ENCODE results near the gene ALG9. TPM values are rescaled to one million over a fixed set of nuclear protein-coding genes. Genes with fewer than 3 reads are reported as not detected.

ALG9 gene
- total RNA-seq, 4 donors from 2014 or later = 29.3 to 75.5 (median 49.0) TPM

DNA sequence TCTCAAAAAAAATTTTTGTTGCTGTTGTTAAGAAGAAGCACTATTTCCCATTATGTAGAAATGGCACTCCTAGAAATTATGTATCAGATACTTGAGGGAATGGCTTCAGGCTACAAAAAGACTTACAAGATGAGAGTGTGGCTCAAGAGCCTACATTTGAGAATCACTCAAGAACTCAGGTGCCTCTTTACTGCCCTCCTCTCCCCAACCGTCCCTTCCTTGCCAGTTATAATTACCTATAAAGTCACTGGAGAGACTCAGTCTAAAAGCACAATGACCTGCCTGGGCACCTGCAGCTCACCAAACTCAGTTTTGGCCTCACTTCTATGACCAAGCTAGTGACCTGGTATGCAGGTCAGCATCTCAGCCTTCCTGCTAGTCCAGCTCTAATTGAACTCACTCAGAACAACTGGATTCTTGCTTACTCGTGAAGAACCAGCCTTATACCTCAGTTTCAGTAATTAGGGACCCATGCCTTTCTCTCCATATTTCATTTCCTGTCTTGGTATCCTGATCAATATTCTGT, 63.3 kb downstream of the ALG9 start:
- TF ChIP-seq, protein P1, sequence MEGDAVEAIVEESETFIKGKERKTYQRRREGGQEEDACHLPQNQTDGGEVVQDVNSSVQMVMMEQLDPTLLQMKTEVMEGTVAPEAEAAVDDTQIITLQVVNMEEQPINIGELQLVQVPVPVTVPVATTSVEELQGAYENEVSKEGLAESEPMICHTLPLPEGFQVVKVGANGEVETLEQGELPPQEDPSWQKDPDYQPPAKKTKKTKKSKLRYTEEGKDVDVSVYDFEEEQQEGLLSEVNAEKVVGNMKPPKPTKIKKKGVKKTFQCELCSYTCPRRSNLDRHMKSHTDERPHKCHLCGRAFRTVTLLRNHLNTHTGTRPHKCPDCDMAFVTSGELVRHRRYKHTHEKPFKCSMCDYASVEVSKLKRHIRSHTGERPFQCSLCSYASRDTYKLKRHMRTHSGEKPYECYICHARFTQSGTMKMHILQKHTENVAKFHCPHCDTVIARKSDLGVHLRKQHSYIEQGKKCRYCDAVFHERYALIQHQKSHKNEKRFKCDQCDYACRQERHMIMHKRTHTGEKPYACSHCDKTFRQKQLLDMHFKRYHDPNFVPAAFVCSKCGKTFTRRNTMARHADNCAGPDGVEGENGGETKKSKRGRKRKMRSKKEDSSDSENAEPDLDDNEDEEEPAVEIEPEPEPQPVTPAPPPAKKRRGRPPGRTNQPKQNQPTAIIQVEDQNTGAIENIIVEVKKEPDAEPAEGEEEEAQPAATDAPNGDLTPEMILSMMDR (IDR thresholded peaks at IDR 0.05; ENCODE audit: low read depth) = no peak

DNA sequence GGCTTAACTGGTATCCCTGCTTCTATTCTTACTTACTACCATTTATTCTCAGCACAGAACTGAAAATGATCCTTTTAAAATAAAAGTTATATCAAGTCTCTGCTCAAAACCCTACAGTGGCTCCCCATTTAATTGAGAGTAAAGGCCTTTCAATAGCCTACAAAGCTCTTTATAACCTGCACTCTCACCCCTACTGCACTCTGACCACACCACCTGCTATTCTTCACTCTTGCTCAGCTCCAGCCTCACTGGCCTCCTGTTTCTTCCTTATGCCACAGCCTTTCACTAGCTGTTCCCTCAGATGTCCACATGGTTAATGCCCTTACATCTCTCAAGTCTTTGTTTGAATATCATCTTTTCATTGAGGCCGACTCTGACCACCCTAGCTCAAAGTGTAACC, 64.3 kb downstream of the ALG9 start:
- TF ChIP-seq, protein P1 (IDR thresholded peaks at IDR 0.05; ENCODE audit: low read depth) = no peak

DNA sequence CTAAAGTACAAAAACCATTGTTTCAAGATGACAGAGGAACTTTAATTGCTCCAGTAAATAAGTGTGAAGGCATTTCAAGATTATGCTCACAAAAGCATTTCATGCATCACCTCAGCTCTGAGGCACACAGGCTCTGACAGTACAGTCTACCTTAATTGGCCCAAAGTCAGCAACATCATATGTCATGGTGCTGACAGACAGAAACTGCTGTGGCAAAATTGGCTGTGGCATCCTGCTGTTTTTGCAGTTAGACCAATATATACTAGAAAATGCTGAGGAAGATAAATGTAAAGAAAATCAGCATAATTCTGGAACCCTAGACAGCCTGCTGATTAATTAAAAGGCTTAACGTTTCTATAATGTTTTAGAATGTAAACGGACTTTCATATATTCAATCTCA, 70.2 kb downstream of the ALG9 start:
- TF ChIP-seq, protein P1 (IDR thresholded peaks at IDR 0.05; ENCODE audit: low read depth) = no peak

DNA sequence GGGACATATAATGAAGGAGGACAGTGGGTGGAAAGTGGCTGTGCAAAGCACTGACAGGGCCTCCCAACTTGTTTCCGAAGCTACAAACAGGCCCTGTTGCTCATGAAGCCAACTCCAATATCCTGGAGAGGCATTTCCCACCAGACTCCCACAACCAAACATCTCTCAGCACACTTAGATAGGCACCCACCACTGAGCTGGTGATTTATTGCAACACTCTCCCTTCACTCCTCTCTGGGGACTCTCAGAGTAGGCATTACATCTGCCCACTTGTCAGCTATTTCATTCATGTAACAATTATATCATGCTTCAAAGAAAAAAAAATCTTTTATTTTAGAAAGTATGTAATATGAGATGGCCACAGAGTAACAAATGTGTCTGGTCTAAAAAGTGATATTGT, 73.1 kb downstream of the ALG9 start:
- TF ChIP-seq, protein P1 (IDR thresholded peaks at IDR 0.05; ENCODE audit: low read depth) = no peak

DNA sequence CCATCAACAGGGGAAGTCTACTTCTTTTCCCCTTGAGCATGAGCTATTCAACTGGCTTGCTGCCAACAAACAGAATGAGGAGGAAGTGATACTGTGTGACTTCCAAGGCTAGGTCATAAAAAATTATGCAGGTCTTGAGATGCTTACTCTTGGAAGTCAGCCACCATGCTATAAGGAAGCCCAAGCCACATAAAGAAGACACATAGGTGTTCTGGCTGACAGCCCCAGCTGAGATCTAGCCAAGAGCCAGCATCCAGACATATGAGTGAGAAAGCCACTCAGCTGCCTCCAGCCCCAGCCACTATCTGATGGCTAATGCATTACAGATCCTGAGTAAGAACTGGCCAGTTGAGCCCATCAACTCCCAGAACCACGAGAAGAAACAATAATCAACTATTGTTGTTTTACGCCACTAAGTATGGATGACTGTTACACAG, 74.2 kb downstream of the ALG9 start:
- TF ChIP-seq, protein P1 (IDR thresholded peaks at IDR 0.05; ENCODE audit: low read depth) = no peak

DNA sequence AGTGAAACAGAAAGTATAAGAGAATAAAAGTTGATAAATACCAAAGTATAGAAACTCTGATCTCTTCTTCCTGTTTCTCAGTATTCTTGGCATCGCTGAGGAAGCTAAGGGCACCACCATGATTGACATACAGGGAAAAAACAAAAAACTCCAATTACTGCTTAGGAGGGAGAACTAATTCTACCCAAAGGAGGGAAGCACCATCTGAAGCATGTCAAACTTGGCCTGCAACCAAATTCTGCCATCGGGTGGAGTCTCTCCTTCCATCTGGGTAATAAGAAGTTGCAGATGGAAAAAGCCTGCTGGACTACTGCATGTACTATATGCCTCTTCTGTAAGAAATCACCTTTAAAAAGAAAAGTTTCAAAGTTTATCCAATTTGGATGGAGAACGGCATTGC, 74.7 kb downstream of the ALG9 start:
- TF ChIP-seq, protein P1 (IDR thresholded peaks at IDR 0.05; ENCODE audit: low read depth) = no peak

DNA sequence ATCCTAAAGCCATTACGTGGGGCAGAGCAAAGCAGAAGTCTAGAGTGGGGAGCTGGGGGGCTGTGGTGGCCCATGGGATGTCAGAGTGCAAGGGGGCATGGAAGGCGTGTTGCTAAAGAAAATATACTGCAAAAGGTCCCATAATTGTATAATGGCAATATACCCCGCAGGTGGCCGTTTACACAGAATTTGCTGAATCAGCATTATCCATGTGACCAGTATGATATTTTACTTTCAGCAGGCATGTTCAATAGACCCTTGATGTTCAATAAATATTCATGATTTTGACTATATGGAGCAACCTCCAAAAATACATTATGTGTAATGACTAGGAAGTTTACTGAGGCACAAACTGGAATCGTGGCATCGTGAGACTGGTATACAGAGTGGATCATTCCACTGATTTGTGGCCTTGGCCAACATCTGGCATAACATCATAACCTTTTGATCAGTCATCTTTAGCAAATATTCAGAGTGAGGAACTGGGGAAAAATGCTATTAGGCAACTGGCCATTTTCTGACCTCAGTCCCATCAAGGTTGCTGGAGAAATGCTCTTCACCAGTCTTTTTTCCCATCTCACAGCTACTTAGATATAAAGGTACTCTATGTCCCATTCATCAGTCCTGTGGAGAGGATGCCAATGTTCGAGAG, 75.9 kb downstream of the ALG9 start:
- TF ChIP-seq, protein P1 (IDR thresholded peaks at IDR 0.05; ENCODE audit: low read depth) = no peak

All from subcutaneous adipose tissue (tissue), 4 donors.